ENCODE data around the gene CEP89.

Gene CEP89

DNA sequence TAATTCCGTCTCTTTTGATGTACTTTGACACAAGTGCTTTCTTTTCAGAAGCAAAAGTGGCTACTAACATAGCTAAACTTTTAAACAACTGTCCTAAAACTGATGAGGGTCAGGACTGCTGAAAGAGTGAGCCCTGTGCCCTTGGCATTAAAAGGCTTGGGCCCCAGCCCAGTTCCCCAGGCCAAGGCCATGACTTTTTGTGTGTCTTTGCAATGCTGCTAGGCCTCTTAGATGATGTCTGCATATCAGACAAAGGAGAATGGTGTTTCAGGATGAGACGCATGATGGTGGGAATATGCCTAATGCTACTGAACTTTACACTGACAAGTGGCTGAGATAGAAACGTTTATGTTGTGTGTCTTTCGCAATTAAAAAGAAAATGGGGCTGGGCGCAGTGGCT lies 140.1 kb downstream of the CEP89 start:
- DNase-seq, result no peak

DNA sequence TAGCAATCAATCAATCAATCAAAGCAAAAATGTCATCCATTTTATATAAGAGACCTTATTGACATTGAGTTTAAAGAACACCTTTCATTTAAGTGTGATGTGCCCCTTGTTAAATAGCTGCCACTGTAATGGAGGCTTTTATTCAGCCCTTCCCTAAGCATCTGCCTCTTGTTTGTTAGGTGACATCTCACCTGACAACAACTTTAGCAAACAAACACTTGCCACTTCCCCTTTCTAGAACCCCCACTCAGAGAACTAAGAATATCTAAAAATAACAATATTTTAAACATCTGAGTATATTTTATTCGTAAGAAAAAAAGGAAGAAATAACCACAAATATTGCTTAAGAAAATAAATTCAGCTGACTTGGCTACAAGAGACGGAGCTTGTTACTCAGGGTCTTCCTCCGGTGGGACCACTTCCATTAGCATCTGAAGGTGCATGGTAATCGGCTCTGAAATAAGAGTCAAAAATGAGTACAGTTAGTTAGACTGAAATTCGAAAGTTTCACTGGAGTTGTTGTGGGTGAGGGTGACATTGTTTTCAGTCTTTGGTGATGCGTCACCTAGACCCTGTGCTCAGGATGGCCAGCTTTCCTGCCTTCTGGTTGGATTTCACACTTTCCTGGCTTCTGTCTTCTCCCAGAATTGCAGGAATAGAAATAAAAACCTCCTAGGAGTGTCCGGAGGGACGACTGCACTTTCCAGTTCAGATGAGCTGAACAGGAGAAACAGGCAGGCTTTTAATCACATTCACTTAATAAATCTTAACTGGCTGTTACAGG lies 141.3 kb downstream of the CEP89 start:
- DNase-seq, result no peak

- no peak for DNase-seq
These were observed 142.3 kb downstream of the CEP89 start for GRCh38 chr19:32829345-32829896.

- DNase-seq, result no peak
These were observed 143.0 kb downstream of the CEP89 start for GRCh38 chr19:32828643-32829344.

DNA sequence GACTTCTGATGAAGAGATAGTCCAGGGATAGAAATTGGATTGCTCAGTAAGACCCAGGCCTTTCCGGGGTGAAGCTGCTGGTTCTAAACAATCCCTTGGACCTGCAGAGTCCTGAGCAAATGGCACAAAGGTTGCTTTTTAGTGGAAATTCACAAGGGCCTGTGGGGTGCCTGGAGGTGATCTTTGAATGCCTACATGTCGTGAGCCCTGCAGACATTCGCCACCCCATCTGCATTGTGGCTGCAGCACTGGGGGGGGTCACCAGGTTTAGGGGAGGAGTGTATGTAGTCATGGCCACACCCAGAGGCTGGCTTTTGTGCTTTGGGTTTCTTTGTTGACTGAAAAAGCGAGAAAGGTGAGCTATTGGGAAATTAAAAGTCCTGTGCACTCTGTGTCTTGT lies 143.6 kb downstream of the CEP89 start:
- no peak for DNase-seq

Data from NCI-H1694 (cell line).